Stimulated activated CD8-positive, alpha-beta memory T cell treated with anti-CD3 and anti-CD28 coated beads, Interleukin-2, amount 100 ng/mL, for 48 hours (primary cell): ENCODE results near the gene CCNB2.

Experiments used
- DNase-seq, 2 donors: peaks; one replicate each; pipeline ENCODE4 v3.0.0-alpha.2; 2020; ENCODE audit warnings: low read depth in 2 of 2

The CCNB2 gene

DNA sequence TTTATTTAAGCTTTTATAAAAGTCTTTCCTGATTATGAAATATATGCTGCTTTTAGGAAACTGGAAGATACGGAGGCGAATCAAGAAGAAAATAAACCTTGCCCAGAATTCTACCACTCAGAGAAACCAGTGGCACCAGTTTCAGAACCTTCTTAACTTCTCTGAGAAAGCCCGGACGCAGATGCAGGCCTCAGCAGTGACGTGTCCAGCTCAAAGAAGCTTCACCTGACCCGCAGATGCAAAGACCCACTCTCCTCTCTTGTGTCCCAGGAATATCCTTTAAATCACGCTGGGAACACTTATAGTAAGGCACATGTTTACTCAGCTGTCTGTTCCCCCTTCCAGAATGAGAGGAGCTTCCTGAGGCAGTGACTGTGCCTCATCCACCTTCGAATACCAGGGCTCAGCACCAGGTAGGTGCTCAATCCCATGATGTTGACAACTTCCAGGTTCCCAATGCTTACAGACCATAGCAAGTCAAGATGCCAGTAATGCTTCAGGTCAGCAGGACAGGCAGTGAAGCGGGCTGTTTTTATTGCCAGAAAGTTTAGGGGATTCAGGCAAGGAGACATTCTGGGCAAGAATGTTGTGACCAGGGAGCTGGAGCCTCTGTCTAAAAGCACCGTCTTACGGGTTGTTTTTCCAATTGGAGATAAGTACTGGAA is 61.8 kb downstream of the CCNB2 start:
- DNase-seq: no peak

- DNase-seq: no peak
Measured at GRCh38 chr15:59168536-59168935, 63.6 kb downstream of the CCNB2 start.

- no peak for DNase-seq
Measured at GRCh38 chr15:59169251-59169708, 64.3 kb downstream of the CCNB2 start.

DNA sequence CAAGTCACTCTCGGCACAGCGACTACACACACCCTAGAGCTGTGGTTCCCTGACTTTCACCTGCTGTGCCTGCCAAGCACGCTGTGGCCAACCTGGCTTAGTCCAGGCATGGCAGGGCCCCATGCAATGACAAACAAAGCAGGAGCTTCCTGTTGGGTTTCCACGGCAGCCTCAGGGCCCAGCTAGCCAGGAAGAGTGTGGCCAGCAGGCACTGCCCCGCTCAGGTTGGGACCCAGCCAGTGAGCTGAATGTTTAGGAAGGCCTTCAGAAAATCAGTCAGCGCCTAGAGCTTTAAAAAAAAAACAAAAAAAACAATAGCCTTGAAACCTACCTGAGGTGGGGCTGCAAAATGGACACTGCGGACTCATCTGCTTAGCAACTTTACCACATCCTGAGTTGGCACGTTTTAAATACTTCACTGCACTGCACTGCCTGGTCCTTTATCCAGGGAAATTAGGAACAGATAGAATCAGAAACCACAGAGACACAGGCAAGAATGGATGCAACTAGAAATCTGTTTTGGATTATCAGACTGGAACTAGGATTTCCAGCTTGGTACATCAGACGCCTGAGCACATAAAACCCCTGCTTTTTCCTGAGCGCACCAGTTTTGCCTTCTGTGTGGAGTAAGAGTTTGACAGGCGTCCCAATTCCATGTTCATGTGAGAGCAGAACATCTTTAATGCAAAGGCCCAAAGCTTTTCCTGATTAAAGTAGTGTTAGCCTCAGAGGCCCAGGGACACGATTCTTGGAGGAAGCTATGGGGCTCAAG is 65.5 kb downstream of the CCNB2 start:
- no peak for DNase-seq

DNA sequence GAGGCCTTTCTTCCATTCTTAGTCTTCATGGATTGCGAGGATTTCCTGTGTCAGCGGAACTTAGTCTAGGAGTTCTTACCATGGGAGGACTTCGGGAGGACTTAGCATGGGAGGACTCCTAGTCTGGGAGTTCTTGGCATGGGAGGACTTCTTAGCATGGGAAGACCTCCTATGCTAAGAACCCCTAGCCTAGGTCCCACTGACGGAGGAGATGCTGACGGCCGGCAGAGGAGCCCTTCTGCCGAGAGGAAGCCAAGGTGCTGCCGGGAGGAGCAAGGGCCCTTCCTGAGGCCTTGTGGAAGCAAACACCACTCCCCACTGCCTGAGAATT is 66.1 kb downstream of the CCNB2 start:
- DNase-seq: no peak

DNA sequence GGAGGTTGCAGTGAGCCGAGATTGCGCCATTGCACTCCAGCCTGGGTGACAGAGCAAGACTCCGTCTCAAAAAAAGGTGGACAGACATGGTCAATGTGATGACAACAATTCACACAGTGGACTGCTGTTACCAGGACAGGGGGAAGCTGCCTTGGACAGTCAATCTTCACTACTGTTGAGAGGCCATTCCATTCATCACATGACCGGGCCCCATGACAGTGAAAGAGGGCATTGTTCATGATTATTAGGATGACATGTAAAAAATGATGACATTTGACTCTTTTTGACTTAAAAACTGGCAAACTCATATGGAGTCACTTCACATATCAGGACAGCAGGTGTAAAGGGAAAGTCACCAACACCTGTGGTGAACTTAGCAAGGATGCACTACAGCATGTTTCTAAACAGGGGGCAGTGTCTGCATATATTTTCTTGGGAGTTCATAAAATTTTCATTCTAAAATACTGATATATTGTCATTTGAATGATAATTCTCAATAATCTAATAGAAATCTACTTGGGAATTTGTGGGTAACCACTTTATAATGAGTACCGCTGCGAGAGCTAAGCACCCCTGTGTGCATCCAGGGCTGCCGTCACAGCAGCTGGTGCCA is 67.4 kb downstream of the CCNB2 start:
- DNase-seq: no peak

DNA sequence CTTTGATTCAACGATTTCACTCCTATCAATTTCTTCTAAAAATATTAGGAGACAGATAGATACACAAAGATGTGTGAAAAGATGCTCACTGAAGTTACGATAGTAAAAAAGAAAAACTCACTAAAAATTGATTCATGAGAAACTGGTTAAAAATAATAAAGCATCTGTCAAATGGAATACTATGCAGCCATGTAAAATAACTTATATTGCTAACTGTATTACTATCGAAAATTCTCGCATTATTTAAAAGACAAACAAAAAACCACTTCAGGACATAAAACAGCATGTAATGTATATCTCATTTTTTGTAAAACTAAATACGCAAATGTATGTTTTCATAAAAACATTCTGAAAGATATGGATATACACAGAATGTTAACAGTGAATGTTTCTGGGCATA is 68.2 kb downstream of the CCNB2 start:
- DNase-seq: no peak

GRCh38 chr15:59174151-59174834 is 69.3 kb downstream of the CCNB2 start:
- DNase-seq: no peak
